ENCODE data around the gene GALNT15. TPM values are rescaled to one million over a fixed set of nuclear protein-coding genes. Genes with fewer than 3 reads are reported as not detected.

Gene GALNT15
- total RNA-seq, 1 donor from 2014 or later: not detected

DNA sequence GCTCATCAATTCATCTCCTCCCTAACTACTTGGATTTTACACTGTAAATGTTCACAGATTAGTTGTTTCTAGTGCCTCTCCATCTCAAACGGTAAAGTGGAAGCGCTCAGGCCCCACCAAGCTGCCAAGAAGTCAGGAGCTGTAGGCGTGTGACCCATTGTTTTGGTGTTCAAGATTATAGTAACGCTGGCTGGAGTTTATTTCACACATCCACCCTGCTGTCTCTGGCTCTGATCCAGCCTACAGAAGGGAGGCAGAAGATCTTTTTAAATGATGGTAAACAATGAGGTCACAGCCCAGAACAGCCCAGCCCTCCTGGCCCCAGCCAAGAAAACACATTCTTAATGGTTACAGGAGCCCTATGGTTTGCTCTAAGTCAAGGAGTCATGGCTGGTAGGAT, 25.7 kb upstream of the GALNT15 start:
- Mint-ChIP-seq H3K27me3 (ENCODE audit: insufficient read depth, low read depth) (peaks cover 5% of the 10 kb centered on the region), H3K27ac (no peak overlapping the region), H3K9me3 (peaks cover 25% of the 10 kb centered on the region), H3K4me3 (no peak overlapping the region), H3K36me3 (no peaks in the 10 kb centered on the region), H3K4me1 (peaks cover 6% of the 10 kb centered on the region)
- Histone ChIP-seq H3K9ac (no peak overlapping the region), H3K4me3 (no peak overlapping the region), H3K27ac (no peak overlapping the region), H3F3A (ENCODE audit: low read depth) (no peaks in the 10 kb centered on the region), H3K4me2 (no peak overlapping the region), H3K9me3 (ENCODE audit: low read depth) (no peaks in the 10 kb centered on the region), H3K79me2 (ENCODE audit: low read depth) (no peaks in the 10 kb centered on the region), H3K36me3 (no peaks in the 10 kb centered on the region), H3K4me1 (no peaks in the 10 kb centered on the region), H3K27me3 (no peaks in the 10 kb centered on the region), H4K20me1 (ENCODE audit: low read depth) (no peaks in the 10 kb centered on the region), H2AFZ (replicated peaks) (no peak overlapping the region)
- TF ChIP-seq, protein P1, sequence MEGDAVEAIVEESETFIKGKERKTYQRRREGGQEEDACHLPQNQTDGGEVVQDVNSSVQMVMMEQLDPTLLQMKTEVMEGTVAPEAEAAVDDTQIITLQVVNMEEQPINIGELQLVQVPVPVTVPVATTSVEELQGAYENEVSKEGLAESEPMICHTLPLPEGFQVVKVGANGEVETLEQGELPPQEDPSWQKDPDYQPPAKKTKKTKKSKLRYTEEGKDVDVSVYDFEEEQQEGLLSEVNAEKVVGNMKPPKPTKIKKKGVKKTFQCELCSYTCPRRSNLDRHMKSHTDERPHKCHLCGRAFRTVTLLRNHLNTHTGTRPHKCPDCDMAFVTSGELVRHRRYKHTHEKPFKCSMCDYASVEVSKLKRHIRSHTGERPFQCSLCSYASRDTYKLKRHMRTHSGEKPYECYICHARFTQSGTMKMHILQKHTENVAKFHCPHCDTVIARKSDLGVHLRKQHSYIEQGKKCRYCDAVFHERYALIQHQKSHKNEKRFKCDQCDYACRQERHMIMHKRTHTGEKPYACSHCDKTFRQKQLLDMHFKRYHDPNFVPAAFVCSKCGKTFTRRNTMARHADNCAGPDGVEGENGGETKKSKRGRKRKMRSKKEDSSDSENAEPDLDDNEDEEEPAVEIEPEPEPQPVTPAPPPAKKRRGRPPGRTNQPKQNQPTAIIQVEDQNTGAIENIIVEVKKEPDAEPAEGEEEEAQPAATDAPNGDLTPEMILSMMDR (IDR thresholded peaks at IDR 0.05): no peak
- TF ChIP-seq EZH2 (IDR thresholded peaks at IDR 0.05): no peak
- no peak for TF ChIP-seq EZH2phosphoT487 (IDR thresholded peaks at IDR 0.05)
- DNase-seq (ENCODE audit: low spot score): no peak

DNA sequence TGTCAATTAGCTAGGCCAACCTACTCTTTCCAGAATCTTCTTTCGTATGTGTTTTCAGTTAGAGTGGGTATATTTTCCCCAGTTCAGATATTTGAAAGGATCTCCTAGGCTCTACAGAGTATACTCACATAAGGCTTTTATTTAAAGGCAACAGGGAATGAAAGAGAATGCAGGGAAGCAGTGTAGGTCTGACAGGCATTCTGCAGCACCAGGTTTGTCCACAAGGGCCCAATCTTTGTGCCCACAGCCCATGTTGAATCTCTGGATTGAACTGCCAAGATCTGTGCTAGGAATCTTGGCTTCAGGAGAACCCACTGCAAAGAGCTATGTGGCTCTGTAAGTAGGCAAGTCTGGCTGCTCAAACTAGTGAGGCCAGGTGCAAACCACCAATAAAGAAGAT, 24.2 kb upstream of the GALNT15 start:
- no peaks in the 10 kb centered on the region for H4K20me1 ChIP-seq (ENCODE audit: low read depth)
- no peaks in the 10 kb centered on the region for H3F3A ChIP-seq (ENCODE audit: low read depth)
- DNase-seq (ENCODE audit: low spot score): no peak
- no peak overlapping the region for H3K27ac Mint-ChIP-seq
- no peak overlapping the region for H2AFZ ChIP-seq (replicated peaks)
- TF ChIP-seq, protein P1 (IDR thresholded peaks at IDR 0.05): no peak
- TF ChIP-seq EZH2phosphoT487 (IDR thresholded peaks at IDR 0.05) (no peak), EZH2 (IDR thresholded peaks at IDR 0.05) (no peak)
- no peak overlapping the region for H3K4me3 Mint-ChIP-seq
- H3K27ac ChIP-seq: no peak overlapping the region
- no peaks in the 10 kb centered on the region for H3K27me3 Mint-ChIP-seq (ENCODE audit: insufficient read depth, low read depth)
- no peaks in the 10 kb centered on the region for H3K27me3 ChIP-seq
- H3K36me3 ChIP-seq: no peaks in the 10 kb centered on the region
- H3K4me1 Mint-ChIP-seq: peaks cover 6% of the 10 kb centered on the region
- H3K4me2 ChIP-seq: no peak overlapping the region
- no peaks in the 10 kb centered on the region for H3K9me3 ChIP-seq (ENCODE audit: low read depth)
- H3K79me2 ChIP-seq (ENCODE audit: low read depth): no peaks in the 10 kb centered on the region
- no peak overlapping the region for H3K9ac ChIP-seq
- H3K4me3 ChIP-seq: no peak overlapping the region
- H3K4me1 ChIP-seq: no peaks in the 10 kb centered on the region
- peaks cover 22% of the 10 kb centered on the region for H3K9me3 Mint-ChIP-seq
- H3K36me3 Mint-ChIP-seq: no peaks in the 10 kb centered on the region

DNA sequence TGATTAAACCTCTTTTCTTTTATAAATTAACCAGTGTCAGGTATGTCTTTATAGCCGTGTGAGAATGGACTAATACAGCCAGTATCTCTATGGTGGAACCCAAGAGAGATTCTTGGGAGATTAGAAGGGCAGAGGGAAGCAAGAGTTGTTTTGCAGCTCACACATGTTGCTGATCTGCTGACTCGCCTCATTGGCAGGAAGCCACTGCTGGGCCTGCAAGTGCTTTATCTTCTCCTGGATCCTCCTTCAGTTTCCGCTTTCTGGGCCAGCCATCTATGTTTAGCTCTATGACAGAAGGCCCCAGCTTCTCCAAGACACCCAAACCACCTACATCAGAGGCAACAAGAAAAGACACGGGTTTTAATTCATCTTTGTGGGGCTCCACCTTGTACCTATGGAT, 23.4 kb upstream of the GALNT15 start:
- peaks cover 3% of the 10 kb centered on the region for H3K4me1 Mint-ChIP-seq
- no peak overlapping the region for H2AFZ ChIP-seq (replicated peaks)
- H3K79me2 ChIP-seq (ENCODE audit: low read depth): no peaks in the 10 kb centered on the region
- no peaks in the 10 kb centered on the region for H3K27me3 ChIP-seq
- no peak overlapping the region for H3K27ac Mint-ChIP-seq
- no peaks in the 10 kb centered on the region for H3K36me3 Mint-ChIP-seq
- no peak overlapping the region for H3K4me3 ChIP-seq
- DNase-seq (ENCODE audit: low spot score): no peak
- no peaks in the 10 kb centered on the region for H3F3A ChIP-seq (ENCODE audit: low read depth)
- no peaks in the 10 kb centered on the region for H3K27me3 Mint-ChIP-seq (ENCODE audit: insufficient read depth, low read depth)
- H3K36me3 ChIP-seq: no peaks in the 10 kb centered on the region
- peaks cover 22% of the 10 kb centered on the region for H3K9me3 Mint-ChIP-seq
- no peaks in the 10 kb centered on the region for H3K9me3 ChIP-seq (ENCODE audit: low read depth)
- H3K9ac ChIP-seq: no peak overlapping the region
- no peak overlapping the region for H3K27ac ChIP-seq
- no peaks in the 10 kb centered on the region for H4K20me1 ChIP-seq (ENCODE audit: low read depth)
- no peak overlapping the region for H3K4me3 Mint-ChIP-seq
- TF ChIP-seq EZH2phosphoT487 (IDR thresholded peaks at IDR 0.05) (no peak), EZH2 (IDR thresholded peaks at IDR 0.05) (no peak)
- TF ChIP-seq, protein P1 (IDR thresholded peaks at IDR 0.05): no peak
- H3K4me2 ChIP-seq: no peak overlapping the region
- H3K4me1 ChIP-seq: no peaks in the 10 kb centered on the region
